SK-N-SH (cell line): ENCODE data around the gene GRIK3. TPM values are rescaled to one million over a fixed set of nuclear protein-coding genes. Genes with fewer than 3 reads are reported as not detected.

ENCODE experiments used
- CTCF ChIA-PET: fragments of 300-600, 350-600 bp; formaldehyde crosslinking; extraction: SDS; loops from one replicate; lab custom pipeline; 2021; lab: Yijun Ruan, JAX
- POLR2A ChIA-PET: fragments of 350-600 bp; sonication (Branson Sonifier 250); formaldehyde crosslinking; extraction: SDS; loops from one replicate; lab custom pipeline; 2020; ENCODE audit warnings: antibody characterized with exemption, inconsistent platforms; lab: Yijun Ruan, JAX
- DNase-seq: peaks from one replicate; pipeline ENCODE4 v3.0.0; 2012
- H2AFZ ChIP-seq: fragments of 200-600 bp; sonication (generic); 2 replicates; pipeline ENCODE4 v1.8.1; 2016; ENCODE audit warnings: antibody characterized with exemption, mild to moderate bottlenecking, low read depth
- H3F3A ChIP-seq: fragments of 200-600 bp; sonication (generic); replicated peaks from 2 replicates; pipeline ENCODE3; 2016; ENCODE audit warnings: antibody characterized with exemption, mild to moderate bottlenecking; ENCODE audit not compliant: insufficient read depth
- H3K27ac ChIP-seq, 2 experiments: fragments of 200-500 bp in 1 of 2; fragments of 200-600 bp in 1 of 2; sonication (Bioruptor generic) in 1 of 2; sonication (generic), shearing (Covaris generic) in 1 of 2; 2 replicates each; pipeline versions ENCODE4 v1.5.1 to v1.6.1; 2014 to 2016; ENCODE audit warnings: low read depth in 2 of 2, inconsistent platforms in 1 of 2, low read length in 1 of 2, mild to moderate bottlenecking in 1 of 2, mixed read lengths in 1 of 2
- H3K27me3 ChIP-seq: fragments of 200-600 bp; sonication (generic), shearing (Covaris generic); 2 replicates; pipeline ENCODE4 v1.6.1; 2016; ENCODE audit warnings: mixed run types; ENCODE audit not compliant: insufficient read depth
- H3K36me3 ChIP-seq, 2 experiments: fragments of 200-500 bp in 1 of 2; fragments of 200-600 bp in 1 of 2; sonication (Bioruptor generic) in 1 of 2; sonication (generic) in 1 of 2; replicated peaks in 1 of 2; 2 replicates each; pipeline versions ENCODE3 to v1.5.1; 2014 to 2016; ENCODE audit warnings: low read length in 1 of 2, mild to moderate bottlenecking in 1 of 2; ENCODE audit not compliant: insufficient read depth in 2 of 2, control insufficient read depth in 1 of 2
- H3K4me1 ChIP-seq, 2 experiments: fragments of 200-500 bp in 1 of 2; fragments of 200-600 bp in 1 of 2; sonication (Bioruptor generic) in 1 of 2; sonication (generic), shearing (Covaris generic) in 1 of 2; 2 replicates each; pipeline versions ENCODE4 v1.5.1 to v1.6.1; 2014 to 2016; ENCODE audit warnings: low read depth in 1 of 2, low read length in 1 of 2, mixed run types in 1 of 2; ENCODE audit not compliant: insufficient read depth in 2 of 2, control insufficient read depth in 1 of 2
- H3K4me2 ChIP-seq: fragments of 200-600 bp; sonication (generic), shearing (Covaris generic); 2 replicates; pipeline ENCODE4 v1.6.1; 2017; ENCODE audit warnings: mixed run types
- H3K4me3 ChIP-seq, 2 experiments: fragments of 200-500 bp in 1 of 2; fragments of 200-600 bp in 1 of 2; sonication (Bioruptor generic) in 1 of 2; sonication (generic), shearing (Covaris generic) in 1 of 2; 2 replicates each; pipeline versions ENCODE4 v1.5.1 to v1.8.1; 2014 to 2016; ENCODE audit warnings: low read depth in 2 of 2, inconsistent platforms in 1 of 2, low read length in 1 of 2, mild to moderate bottlenecking in 1 of 2, mixed read lengths in 1 of 2, moderate library complexity in 1 of 2
- H3K79me2 ChIP-seq: fragments of 200-600 bp; sonication (generic); 2 replicates; pipeline ENCODE4 v1.8.1; 2017; ENCODE audit warnings: mild to moderate bottlenecking; ENCODE audit not compliant: insufficient read depth
- H3K9ac ChIP-seq: fragments of 200-600 bp; sonication (generic); 2 replicates; pipeline ENCODE4 v1.6.1; 2017; ENCODE audit warnings: mixed run types
- H3K9me2 ChIP-seq: fragments of 200-600 bp; sonication (generic); 2 replicates; pipeline ENCODE4 v1.6.1; 2017; ENCODE audit warnings: mixed run types
- H3K9me3 ChIP-seq: fragments of 200-600 bp; sonication (generic); 2 replicates; pipeline ENCODE4 v1.6.1; 2017; ENCODE audit warnings: mixed run types, mild to moderate bottlenecking, moderate library complexity
- H4K20me1 ChIP-seq: fragments of 200-600 bp; sonication (generic); 2 replicates; pipeline ENCODE4 v1.6.1; 2017; ENCODE audit warnings: mild to moderate bottlenecking, mixed run types; ENCODE audit not compliant: insufficient read depth
- CHD2 ChIP-seq: fragments of 150-350 bp; IDR thresholded peaks from 2 replicates; pipeline ENCODE4 v1.6.1; 2018; ENCODE audit warnings: low read length; ENCODE audit not compliant: partially characterized antibody
- EZH2phosphoT487 ChIP-seq: fragments of 200-600 bp; sonication (generic); IDR thresholded peaks from 2 replicates; pipeline ENCODE4 v1.6.1; 2017; ENCODE audit warnings: low read depth, mixed run types, mild to moderate bottlenecking, antibody characterized with exemption, moderate library complexity, borderline replicate concordance
- FOXJ3 ChIP-seq: sonication (generic); formaldehyde crosslinking; IDR thresholded peaks from 2 replicates; pipeline ENCODE4 v1.5.1; 2020; ENCODE audit warnings: mild to moderate bottlenecking, missing genetic modification reagents
- GABPA ChIP-seq: IDR thresholded peaks from 2 replicates; pipeline ENCODE4 v1.4.0; 2012; ENCODE audit warnings: low read depth, mild to moderate bottlenecking
- GATA2 ChIP-seq: sonication (generic); formaldehyde crosslinking; IDR thresholded peaks from 2 replicates; pipeline ENCODE4 v1.5.0; 2020; ENCODE audit warnings: mild to moderate bottlenecking, missing genetic modification reagents
- JUND ChIP-seq: IDR thresholded peaks from 2 replicates; pipeline ENCODE4 v1.4.0; 2012
- NFIC ChIP-seq: IDR thresholded peaks from 2 replicates; pipeline ENCODE4 v1.4.0; 2012; ENCODE audit warnings: borderline replicate concordance
- POLR2AphosphoS5 ChIP-seq: IDR thresholded peaks from 2 replicates; pipeline ENCODE4 v1.6.1; 2012; ENCODE audit warnings: low read depth, low read length
- RAD21 ChIP-seq: IDR thresholded peaks from 2 replicates; pipeline ENCODE4 v1.6.1; 2012; ENCODE audit warnings: mild to moderate bottlenecking, low read length
- RXRA ChIP-seq: IDR thresholded peaks from 2 replicates; pipeline ENCODE4 v1.4.0; 2012; ENCODE audit warnings: low read depth, mild to moderate bottlenecking, borderline replicate concordance
- SIN3A ChIP-seq: IDR thresholded peaks from 2 replicates; pipeline ENCODE4 v1.6.1; 2012; ENCODE audit warnings: low read depth, mild to moderate bottlenecking, low read length, moderate library complexity, borderline replicate concordance
- SMC3 ChIP-seq: IDR thresholded peaks from 2 replicates; pipeline ENCODE4 v1.6.1; 2012; ENCODE audit warnings: low read depth, low read length, improper control_type of control experiment
- TAF1 ChIP-seq: IDR thresholded peaks from 2 replicates; pipeline ENCODE4 v1.6.1; 2012; ENCODE audit warnings: low read depth, mild to moderate bottlenecking, low read length, moderate library complexity, borderline replicate concordance
- TEAD4 ChIP-seq: IDR thresholded peaks from 2 replicates; pipeline ENCODE4 v1.4.0; 2012; ENCODE audit warnings: mild to moderate bottlenecking, borderline replicate concordance; ENCODE audit not compliant: insufficient read depth
- YY1 ChIP-seq: IDR thresholded peaks from 2 replicates; pipeline ENCODE4 v1.4.0; 2012; ENCODE audit warnings: low read depth, mild to moderate bottlenecking
- WGBS: methylation state at CpG from one replicate; pipeline ENCODE4 v1.1.6; 2017; ENCODE audit warnings: low lambda C conversion rate; 5-methylcytosine and 5-hydroxymethylcytosine counted together
- polyA plus RNA-seq, 3 experiments: library from polyadenylated mRNA; depleted of rRNA; stranded (reverse); fragments of >200 nt; gene quantifications; 2 replicates each; pipeline ENCODE4 v1.2.3, GENCODE V29; 2012
- TF ChIP-seq, protein P1 (sequence below): IDR thresholded peaks from 2 replicates; pipeline ENCODE4 v1.4.0; 2012; ENCODE audit warnings: low read depth, borderline replicate concordance
- TF ChIP-seq, protein P2 (sequence below): IDR thresholded peaks from 2 replicates; pipeline ENCODE4 v1.6.1; 2012; ENCODE audit warnings: mild to moderate bottlenecking, low read depth, low read length, moderate library complexity
- TF ChIP-seq, protein P3 (sequence below): fragments of 150-350 bp; IDR thresholded peaks from 2 replicates; pipeline ENCODE4 v1.6.1; 2017; ENCODE audit warnings: antibody characterized with exemption, low read length, low read depth, borderline replicate concordance
- TF ChIP-seq, protein P4 (sequence below): fragments of 200-600 bp; sonication (generic); IDR thresholded peaks from 2 replicates; pipeline ENCODE4 v1.6.1; 2017; ENCODE audit warnings: antibody characterized with exemption, mild to moderate bottlenecking, moderate library complexity
- TF ChIP-seq, protein P5 (sequence below): IDR thresholded peaks from 2 replicates; pipeline ENCODE4 v1.4.0; 2012; ENCODE audit warnings: low read depth, borderline replicate concordance

Gene GRIK3
- polyA plus RNA-seq, 1 of the 3 experiments (the other 2 are of a cell fraction): not detected

DNA sequence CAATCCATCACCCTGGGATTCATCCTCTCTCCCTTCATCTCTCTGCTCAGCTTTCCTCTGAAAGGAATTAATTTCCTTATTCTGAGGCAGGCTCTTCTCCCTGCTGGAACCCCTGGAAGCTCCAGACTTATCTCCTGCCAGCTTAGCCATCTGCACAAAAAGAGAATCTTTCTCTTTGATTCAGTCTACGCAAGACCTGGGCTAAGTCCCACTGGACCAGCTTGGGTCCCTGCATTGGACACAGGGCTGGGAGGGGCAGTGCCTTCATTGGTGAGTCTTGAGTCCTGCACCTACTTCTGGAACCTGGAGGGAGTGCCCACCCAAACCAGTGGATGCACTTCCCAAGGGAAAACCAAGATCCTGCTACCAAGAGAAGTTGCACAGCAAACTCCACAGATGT, 279.9 kb downstream of the GRIK3 start:
- H2AFZ ChIP-seq: no peak overlapping the region
- H4K20me1 ChIP-seq: no peaks in the 10 kb centered on the region
- no peak overlapping the region for H3K27ac ChIP-seq
- no peak overlapping the region for H3K9ac ChIP-seq
- H3K9me2 ChIP-seq: no peaks in the 10 kb centered on the region
- H3K36me3 ChIP-seq: no peaks in the 10 kb centered on the region
- WGBS: 58% methylated on average over 1 of the region's 1 CpG
- H3K4me2 ChIP-seq: no peak overlapping the region
- TF ChIP-seq JUND (no peak), POLR2AphosphoS5 (no peak), YY1 (no peak), RXRA (no peak), SMC3 (no peak), TAF1 (no peak), TEAD4 (no peak)
- TF ChIP-seq, protein P1, sequence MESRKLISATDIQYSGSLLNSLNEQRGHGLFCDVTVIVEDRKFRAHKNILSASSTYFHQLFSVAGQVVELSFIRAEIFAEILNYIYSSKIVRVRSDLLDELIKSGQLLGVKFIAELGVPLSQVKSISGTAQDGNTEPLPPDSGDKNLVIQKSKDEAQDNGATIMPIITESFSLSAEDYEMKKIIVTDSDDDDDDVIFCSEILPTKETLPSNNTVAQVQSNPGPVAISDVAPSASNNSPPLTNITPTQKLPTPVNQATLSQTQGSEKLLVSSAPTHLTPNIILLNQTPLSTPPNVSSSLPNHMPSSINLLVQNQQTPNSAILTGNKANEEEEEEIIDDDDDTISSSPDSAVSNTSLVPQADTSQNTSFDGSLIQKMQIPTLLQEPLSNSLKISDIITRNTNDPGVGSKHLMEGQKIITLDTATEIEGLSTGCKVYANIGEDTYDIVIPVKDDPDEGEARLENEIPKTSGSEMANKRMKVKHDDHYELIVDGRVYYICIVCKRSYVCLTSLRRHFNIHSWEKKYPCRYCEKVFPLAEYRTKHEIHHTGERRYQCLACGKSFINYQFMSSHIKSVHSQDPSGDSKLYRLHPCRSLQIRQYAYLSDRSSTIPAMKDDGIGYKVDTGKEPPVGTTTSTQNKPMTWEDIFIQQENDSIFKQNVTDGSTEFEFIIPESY: no peak
- TF ChIP-seq, protein P2, sequence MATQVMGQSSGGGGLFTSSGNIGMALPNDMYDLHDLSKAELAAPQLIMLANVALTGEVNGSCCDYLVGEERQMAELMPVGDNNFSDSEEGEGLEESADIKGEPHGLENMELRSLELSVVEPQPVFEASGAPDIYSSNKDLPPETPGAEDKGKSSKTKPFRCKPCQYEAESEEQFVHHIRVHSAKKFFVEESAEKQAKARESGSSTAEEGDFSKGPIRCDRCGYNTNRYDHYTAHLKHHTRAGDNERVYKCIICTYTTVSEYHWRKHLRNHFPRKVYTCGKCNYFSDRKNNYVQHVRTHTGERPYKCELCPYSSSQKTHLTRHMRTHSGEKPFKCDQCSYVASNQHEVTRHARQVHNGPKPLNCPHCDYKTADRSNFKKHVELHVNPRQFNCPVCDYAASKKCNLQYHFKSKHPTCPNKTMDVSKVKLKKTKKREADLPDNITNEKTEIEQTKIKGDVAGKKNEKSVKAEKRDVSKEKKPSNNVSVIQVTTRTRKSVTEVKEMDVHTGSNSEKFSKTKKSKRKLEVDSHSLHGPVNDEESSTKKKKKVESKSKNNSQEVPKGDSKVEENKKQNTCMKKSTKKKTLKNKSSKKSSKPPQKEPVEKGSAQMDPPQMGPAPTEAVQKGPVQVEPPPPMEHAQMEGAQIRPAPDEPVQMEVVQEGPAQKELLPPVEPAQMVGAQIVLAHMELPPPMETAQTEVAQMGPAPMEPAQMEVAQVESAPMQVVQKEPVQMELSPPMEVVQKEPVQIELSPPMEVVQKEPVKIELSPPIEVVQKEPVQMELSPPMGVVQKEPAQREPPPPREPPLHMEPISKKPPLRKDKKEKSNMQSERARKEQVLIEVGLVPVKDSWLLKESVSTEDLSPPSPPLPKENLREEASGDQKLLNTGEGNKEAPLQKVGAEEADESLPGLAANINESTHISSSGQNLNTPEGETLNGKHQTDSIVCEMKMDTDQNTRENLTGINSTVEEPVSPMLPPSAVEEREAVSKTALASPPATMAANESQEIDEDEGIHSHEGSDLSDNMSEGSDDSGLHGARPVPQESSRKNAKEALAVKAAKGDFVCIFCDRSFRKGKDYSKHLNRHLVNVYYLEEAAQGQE: no peak
- CTCF ChIA-PET: interaction anchor here (1.1 kb wide), 1 partner anchor 11 kb away, joined by 4 read pairs; no protein-coding TSS in a partner anchor
- H3K27me3 ChIP-seq: no peaks in the 10 kb centered on the region
- DNase-seq: no peak
- POLR2A ChIA-PET: interaction anchor here (1.0 kb wide), 1 partner anchor 11 kb away, joined by 3 read pairs; no protein-coding TSS in a partner anchor
- no peaks in the 10 kb centered on the region for H3K79me2 ChIP-seq
- no peaks in the 10 kb centered on the region for H3F3A ChIP-seq
- no peaks in the 10 kb centered on the region; the same call in 1 of the 2 replicates for H3K9me3 ChIP-seq
- H3K4me1 ChIP-seq: no peaks in the 10 kb centered on the region; a peak in 1 of 4 replicates
- H3K4me3 ChIP-seq: no peak overlapping the region

DNA sequence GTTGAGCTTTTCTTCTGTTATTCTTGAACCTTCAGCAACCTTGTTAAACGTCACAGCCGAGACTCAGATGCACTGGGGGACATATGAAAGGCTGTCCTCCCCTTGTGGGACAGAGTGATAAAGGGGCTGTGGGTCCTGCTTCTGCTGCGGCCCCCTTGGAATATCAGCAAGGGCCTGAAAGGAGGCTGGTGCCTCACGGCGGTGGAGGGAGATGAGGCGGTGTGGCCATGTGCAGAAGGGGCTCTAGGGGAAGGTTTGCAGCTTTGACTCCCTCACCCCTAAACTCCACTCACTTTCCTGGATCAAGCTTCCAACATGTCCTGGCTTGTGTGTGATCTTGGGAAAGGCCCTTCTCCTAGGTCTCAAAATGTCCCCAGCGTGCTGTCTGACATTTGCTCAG, 280.9 kb downstream of the GRIK3 start:
- POLR2A ChIA-PET: no interaction called here
- H3K27ac ChIP-seq: no peak overlapping the region
- DNase-seq: no peak
- no peak overlapping the region for H3K9ac ChIP-seq
- no peaks in the 10 kb centered on the region for H4K20me1 ChIP-seq
- H2AFZ ChIP-seq: no peak overlapping the region
- CTCF ChIA-PET: interaction anchor here (1.1 to 1.5 kb wide), 2 partner anchors 12 kb away, joined by 4 read pairs; no protein-coding TSS in a partner anchor
- no peaks in the 10 kb centered on the region; a peak in 1 of 4 replicates for H3K4me1 ChIP-seq
- H3K27me3 ChIP-seq: no peaks in the 10 kb centered on the region
- H3K4me2 ChIP-seq: no peak overlapping the region
- no peaks in the 10 kb centered on the region for H3K36me3 ChIP-seq
- 29% methylated on average over 4 of the region's 7 CpGs for WGBS
- H3K79me2 ChIP-seq: no peaks in the 10 kb centered on the region
- no peaks in the 10 kb centered on the region for H3F3A ChIP-seq
- H3K9me3 ChIP-seq: no peaks in the 10 kb centered on the region; the same call in 1 of the 2 replicates
- H3K9me2 ChIP-seq: no peaks in the 10 kb centered on the region
- no peak overlapping the region for H3K4me3 ChIP-seq
- TF ChIP-seq FOXJ3 (no peak), NFIC (no peak), EZH2phosphoT487 (no peak), GABPA (no peak), RAD21 (no peak), SIN3A (no peak), GATA2 (no peak), CHD2 (no peak), JUND (no peak)
- TF ChIP-seq, protein P3, sequence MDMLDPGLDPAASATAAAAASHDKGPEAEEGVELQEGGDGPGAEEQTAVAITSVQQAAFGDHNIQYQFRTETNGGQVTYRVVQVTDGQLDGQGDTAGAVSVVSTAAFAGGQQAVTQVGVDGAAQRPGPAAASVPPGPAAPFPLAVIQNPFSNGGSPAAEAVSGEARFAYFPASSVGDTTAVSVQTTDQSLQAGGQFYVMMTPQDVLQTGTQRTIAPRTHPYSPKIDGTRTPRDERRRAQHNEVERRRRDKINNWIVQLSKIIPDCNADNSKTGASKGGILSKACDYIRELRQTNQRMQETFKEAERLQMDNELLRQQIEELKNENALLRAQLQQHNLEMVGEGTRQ: no peak
- TF ChIP-seq, protein P4, sequence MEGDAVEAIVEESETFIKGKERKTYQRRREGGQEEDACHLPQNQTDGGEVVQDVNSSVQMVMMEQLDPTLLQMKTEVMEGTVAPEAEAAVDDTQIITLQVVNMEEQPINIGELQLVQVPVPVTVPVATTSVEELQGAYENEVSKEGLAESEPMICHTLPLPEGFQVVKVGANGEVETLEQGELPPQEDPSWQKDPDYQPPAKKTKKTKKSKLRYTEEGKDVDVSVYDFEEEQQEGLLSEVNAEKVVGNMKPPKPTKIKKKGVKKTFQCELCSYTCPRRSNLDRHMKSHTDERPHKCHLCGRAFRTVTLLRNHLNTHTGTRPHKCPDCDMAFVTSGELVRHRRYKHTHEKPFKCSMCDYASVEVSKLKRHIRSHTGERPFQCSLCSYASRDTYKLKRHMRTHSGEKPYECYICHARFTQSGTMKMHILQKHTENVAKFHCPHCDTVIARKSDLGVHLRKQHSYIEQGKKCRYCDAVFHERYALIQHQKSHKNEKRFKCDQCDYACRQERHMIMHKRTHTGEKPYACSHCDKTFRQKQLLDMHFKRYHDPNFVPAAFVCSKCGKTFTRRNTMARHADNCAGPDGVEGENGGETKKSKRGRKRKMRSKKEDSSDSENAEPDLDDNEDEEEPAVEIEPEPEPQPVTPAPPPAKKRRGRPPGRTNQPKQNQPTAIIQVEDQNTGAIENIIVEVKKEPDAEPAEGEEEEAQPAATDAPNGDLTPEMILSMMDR: no peak
- TF ChIP-seq, protein P5, sequence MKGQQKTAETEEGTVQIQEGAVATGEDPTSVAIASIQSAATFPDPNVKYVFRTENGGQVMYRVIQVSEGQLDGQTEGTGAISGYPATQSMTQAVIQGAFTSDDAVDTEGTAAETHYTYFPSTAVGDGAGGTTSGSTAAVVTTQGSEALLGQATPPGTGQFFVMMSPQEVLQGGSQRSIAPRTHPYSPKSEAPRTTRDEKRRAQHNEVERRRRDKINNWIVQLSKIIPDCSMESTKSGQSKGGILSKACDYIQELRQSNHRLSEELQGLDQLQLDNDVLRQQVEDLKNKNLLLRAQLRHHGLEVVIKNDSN: no peak
